Subcutaneous abdominal adipose tissue (tissue), 5 donors: Measurements from ENCODE around the gene TP73.

Experiments used
- H3K27ac ChIP-seq: one replicate; pipeline ENCODE4 v1.7.0; 2013; ENCODE audit warnings: low read depth, mild to moderate bottlenecking, inconsistent platforms, low read length, moderate library complexity
- H3K27me3 ChIP-seq, 5 donors: one replicate each; pipeline ENCODE4 v1.7.0; 2013; ENCODE audit warnings: low read length in 5 of 5, inconsistent platforms in 1 of 5; ENCODE audit not compliant: control insufficient read depth in 5 of 5, insufficient read depth in 4 of 5
- H3K36me3 ChIP-seq, 5 donors: one replicate each; pipeline ENCODE4 v1.7.0; 2013; ENCODE audit warnings: low read length in 5 of 5; ENCODE audit not compliant: control insufficient read depth in 5 of 5, insufficient read depth in 5 of 5
- H3K4me1 ChIP-seq, 5 donors: one replicate each; pipeline ENCODE4 v1.7.0; 2013; ENCODE audit warnings: low read length in 5 of 5, mild to moderate bottlenecking in 3 of 5, moderate library complexity in 1 of 5; ENCODE audit not compliant: control insufficient read depth in 5 of 5, insufficient read depth in 5 of 5
- H3K4me3 ChIP-seq, 5 donors: one replicate each; pipeline ENCODE4 v1.7.0; 2013; ENCODE audit warnings: low read length in 5 of 5, low read depth in 1 of 5
- H3K9ac ChIP-seq, 5 donors: one replicate each; pipeline ENCODE4 v1.7.0; 2013; ENCODE audit warnings: low read length in 5 of 5, mild to moderate bottlenecking in 4 of 5, moderate library complexity in 3 of 5
- H3K9me3 ChIP-seq, 5 donors: one replicate each; pipeline ENCODE4 v1.7.0; 2013; ENCODE audit warnings: low read length in 5 of 5; ENCODE audit not compliant: control insufficient read depth in 5 of 5
- donor health status: healthy.
- donor health status: healthy.
- donor health status: healthy.
- donor health status: healthy.
- donor health status: healthy.

Gene TP73

DNA sequence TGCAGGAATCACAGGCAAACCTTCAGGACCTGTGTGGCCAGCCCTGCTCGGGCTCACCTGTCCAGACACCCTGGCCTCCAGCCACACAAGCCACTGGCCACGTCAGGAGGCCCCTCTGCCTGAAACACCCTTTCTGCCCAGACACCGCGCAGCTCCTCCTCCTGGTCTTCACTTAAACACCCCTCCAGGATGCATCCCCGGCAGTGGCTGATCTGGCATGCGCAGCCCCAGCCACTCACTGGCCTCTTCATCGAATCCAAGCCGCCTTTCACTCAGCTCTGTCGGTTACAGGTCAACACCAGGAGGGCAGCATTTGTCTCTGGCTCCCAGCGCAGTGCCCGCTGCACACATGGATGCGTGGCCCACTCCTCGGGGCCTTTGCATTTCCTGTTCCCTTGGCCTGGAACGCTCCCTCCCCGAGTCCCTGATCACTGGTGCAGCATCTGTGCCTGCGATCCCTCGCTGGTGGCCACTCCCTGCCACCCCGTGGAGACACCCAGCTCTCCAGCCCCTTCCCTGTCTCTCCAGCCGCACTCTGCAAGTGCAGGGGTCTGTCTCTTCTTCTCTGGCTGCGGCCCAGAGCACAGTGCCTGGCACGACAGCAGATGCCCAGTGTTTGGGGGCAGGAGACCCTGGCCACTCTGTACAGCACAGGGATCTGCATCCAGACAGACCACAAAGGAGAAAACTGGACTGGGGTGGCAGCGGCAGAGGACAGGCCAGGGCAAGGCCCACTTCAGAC lies 18.1 kb upstream of the TP73 start:
- Histone ChIP-seq H3K4me3 (no peak overlapping the region), H3K4me1 (peaks cover 0 to 6% (median 0%) of the 10 kb centered on the region in 5 donors), H3K9me3 (no peaks in the 10 kb centered on the region), H3K27ac (no peak overlapping the region), H3K36me3 (peaks cover 0 to 98% (median 92%) of the 10 kb centered on the region in 5 donors), H3K27me3 (no peaks in the 10 kb centered on the region), H3K9ac (no peak overlapping the region)

DNA sequence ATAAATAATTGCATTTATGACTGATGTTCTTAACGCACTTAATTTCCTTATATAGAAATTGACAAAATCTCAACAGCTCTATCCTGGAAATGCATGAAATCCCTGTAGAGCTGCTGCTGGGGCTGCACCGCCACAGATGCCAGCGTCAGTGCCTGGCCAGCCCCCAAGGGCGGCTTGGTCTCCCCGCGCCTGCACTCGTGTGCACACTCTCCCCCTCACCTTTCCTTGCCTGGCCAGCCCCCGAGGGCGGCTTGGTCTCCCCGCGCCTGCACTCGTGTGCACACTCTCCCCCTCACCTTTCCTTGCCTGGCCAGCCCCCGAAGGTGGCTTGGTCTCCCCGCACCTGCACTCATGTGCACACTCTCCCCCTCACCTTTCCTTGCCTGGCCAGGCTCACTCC lies 16.2 kb upstream of the TP73 start:
- H3K4me3 ChIP-seq: no peak overlapping the region
- no peak overlapping the region for H3K9ac ChIP-seq
- no peak overlapping the region for H3K27ac ChIP-seq
- no peaks in the 10 kb centered on the region for H3K4me1 ChIP-seq
- no peaks in the 10 kb centered on the region for H3K27me3 ChIP-seq
- H3K36me3 ChIP-seq: peaks cover 0 to 99% (median 94%) of the 10 kb centered on the region in 5 donors
- H3K9me3 ChIP-seq: no peaks in the 10 kb centered on the region

DNA sequence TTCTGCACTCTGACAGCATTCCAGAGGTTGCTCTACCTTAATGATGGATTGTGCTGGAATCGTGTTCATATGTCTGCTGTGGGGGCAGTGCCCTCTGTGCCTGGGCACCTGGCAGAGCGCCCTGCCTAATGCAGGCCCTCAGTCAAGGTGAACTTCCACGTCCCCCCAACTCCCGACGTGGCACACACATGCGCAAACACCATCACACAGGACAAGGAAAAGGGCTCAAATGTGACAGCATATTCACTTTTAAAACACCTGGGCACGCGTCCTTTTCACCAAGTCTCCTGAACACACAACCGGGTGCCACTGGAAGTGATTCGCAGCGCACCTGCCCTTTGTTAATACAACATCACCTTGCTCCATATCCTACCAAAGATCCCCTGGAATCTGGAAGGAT lies 15.8 kb upstream of the TP73 start:
- no peak overlapping the region for H3K4me3 ChIP-seq
- no peak overlapping the region for H3K9ac ChIP-seq
- no peak overlapping the region for H3K27ac ChIP-seq
- H3K4me1 ChIP-seq: no peaks in the 10 kb centered on the region
- H3K9me3 ChIP-seq: no peaks in the 10 kb centered on the region
- peaks cover 0 to 99% (median 93%) of the 10 kb centered on the region in 5 donors for H3K36me3 ChIP-seq
- no peaks in the 10 kb centered on the region for H3K27me3 ChIP-seq

DNA sequence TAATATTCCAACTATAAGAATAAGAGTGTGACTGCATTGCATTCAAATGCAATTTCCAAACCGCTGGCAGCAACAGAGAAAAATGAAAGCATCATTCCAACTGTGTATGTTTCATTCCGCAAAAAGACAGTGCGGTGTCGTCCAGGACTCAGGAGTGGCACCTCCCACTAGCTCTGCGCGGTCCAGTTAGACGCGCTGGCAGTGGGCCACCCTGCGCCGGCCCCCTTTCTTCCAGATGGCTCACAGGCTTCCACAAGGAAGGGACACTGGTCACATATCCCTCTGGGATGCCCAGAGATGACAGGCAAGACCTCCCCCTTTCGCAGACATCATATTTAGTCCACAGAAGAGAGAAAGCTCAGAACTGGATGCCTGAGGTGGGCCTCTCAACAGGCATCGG lies 14.3 kb upstream of the TP73 start:
- Histone ChIP-seq H3K9ac (no peak overlapping the region), H3K9me3 (no peaks in the 10 kb centered on the region), H3K36me3 (peaks cover 0 to 93% (median 85%) of the 10 kb centered on the region in 5 donors), H3K27me3 (no peaks in the 10 kb centered on the region), H3K4me3 (no peak overlapping the region), H3K4me1 (no peaks in the 10 kb centered on the region), H3K27ac (no peak overlapping the region)

DNA sequence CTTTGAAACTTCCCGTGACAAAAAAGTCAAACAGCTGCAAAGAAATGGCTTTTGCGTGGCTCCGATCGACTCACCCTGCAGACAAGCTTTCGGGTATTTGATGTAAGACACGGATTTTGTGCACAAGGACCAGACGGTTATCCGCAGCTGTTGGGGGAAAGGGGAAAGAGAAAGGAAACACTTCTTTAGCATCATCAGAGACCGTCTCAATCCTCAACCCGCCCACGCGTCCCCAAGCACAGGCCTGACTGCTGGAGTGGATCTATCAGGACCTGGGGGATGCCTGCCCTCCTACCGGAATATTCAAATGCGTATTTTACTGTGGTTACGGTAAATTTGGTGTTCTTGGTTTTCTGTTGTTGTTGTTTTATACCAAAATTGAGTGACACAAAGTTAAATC lies 13.6 kb upstream of the TP73 start:
- H3K4me3 ChIP-seq: no peak overlapping the region
- no peaks in the 10 kb centered on the region for H3K9me3 ChIP-seq
- H3K9ac ChIP-seq: no peak overlapping the region
- H3K4me1 ChIP-seq: no peaks in the 10 kb centered on the region
- no peaks in the 10 kb centered on the region for H3K27me3 ChIP-seq
- no peak overlapping the region for H3K27ac ChIP-seq
- peaks cover 0 to 89% (median 81%) of the 10 kb centered on the region in 5 donors for H3K36me3 ChIP-seq

DNA sequence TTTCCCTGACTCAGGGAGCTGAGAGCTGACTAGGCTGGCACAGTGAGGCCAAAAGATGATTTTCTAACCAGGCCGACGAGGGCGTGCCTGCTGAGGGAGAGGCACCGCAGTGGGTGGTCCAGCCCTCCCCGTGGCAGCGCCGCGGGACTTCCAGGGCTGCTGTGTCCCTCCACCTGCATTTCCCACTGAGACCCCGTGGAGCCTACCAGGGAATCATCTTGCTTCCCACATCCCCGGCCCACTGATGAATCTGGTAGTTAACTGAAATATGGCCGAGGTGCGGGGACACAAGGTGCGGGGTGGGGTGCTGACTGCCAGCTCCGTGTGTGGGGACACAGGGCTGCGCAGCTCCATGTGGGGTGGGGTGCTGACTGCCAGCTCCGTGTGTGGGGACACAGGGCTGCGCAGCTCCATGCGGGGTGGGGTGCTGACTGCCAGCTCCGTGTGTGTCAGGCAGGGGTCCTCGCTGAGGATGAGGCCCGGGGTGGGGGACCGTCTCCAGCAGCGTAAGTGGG lies 12.9 kb upstream of the TP73 start:
- H3K9ac ChIP-seq: no peak overlapping the region
- H3K4me3 ChIP-seq: no peak overlapping the region
- H3K36me3 ChIP-seq: peaks cover 0 to 85% (median 74%) of the 10 kb centered on the region in 5 donors
- H3K4me1 ChIP-seq: no peaks in the 10 kb centered on the region
- H3K27me3 ChIP-seq: no peaks in the 10 kb centered on the region
- H3K9me3 ChIP-seq: no peaks in the 10 kb centered on the region
- no peak overlapping the region for H3K27ac ChIP-seq

DNA sequence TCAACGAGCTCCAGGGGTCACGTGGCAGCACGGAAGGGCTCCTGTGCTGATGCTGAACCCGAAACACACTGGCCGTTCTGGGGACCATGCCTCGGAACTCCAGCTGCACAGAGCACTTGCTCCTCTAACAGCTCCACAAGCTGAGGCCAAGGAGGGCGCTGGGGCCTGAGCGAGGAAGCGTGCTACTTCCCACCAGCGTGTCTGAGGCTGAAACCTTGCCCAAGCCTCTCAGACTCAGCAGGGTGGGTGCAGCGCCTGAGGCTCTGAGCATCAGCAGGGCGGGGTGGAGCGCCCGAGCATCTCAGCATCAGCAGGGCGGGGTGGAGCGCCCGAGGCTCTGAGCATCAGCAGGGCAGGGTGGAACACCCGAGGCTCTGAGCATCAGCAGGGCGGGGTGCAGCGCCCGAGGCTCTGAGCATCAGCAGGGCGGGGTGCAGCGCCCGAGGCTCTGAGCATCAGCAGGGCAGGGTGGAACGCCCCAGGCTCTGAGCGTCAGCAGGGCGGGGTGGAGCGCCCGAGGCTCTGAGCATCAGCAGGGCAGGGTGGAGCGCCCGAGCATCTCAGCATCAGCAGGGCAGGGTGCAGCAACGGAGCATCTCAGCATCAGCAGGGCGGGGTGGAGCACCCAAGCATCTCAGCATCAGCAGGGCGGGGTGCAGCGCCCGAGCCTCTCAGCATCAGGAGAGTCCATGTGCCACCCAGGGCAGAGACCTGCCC lies 12.0 kb upstream of the TP73 start:
- Histone ChIP-seq H3K9me3 (no peaks in the 10 kb centered on the region), H3K4me3 (no peak overlapping the region), H3K9ac (no peak overlapping the region), H3K27ac (no peak overlapping the region), H3K4me1 (no peaks in the 10 kb centered on the region), H3K36me3 (peaks cover 5 to 85% (median 73%) of the 10 kb centered on the region in 5 donors), H3K27me3 (no peaks in the 10 kb centered on the region)

DNA sequence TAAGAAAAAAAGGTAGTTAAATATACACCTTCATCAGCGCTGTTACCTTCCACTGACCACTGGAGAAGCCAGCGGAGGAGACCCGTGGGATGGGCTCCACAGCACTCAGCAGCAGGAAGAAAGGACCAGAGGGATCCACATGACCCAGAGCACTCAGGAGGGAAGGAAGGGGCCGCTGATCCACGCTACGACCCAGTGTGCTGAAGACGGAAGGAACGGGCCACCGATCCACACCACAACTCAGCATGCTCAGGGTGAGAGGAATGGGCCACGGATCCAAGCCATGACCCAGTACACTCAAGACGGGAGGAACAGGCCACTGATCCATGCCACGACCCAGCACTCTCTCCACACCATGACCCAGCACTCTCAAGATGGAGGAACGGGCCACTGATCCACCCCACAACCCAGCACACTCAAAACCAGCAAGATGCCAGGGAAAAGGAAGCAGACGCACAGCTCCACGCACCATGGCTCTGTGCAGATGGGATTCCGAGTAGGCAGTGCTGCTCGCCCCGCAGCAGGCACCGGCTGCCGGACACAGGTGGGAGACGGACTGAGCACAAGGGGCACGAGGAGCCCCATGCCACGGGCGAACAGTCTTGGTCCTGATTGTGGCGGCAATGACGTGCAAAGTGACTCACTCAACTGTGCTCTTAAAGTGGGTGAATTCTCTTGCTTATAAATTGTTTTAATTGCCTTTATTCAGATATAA lies 11.1 kb upstream of the TP73 start:
- H3K27ac ChIP-seq: no peak overlapping the region
- no peaks in the 10 kb centered on the region for H3K9me3 ChIP-seq
- H3K4me3 ChIP-seq: no peak overlapping the region
- H3K4me1 ChIP-seq: no peaks in the 10 kb centered on the region
- H3K9ac ChIP-seq: no peak overlapping the region
- peaks cover 6 to 85% (median 73%) of the 10 kb centered on the region in 5 donors for H3K36me3 ChIP-seq
- no peaks in the 10 kb centered on the region for H3K27me3 ChIP-seq

DNA sequence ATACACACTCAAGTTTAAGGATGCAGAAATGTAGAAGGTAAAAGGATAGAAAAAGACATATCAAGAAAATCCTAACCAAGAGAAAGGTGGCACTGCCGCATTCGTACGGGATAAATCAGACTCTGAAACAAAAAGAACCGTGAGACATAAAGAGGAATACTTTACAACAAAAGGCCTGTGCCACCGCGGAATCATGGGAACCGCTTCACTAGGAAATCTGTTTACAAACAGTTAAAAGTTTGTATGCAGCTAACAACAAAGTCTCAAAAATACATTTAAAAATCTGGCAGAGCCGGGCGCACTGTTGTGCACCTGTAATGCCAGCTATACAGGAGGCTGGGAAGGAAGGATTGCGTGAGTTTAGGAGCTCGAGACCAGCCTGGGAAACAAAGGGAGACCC lies 10.5 kb upstream of the TP73 start:
- no peak overlapping the region for H3K27ac ChIP-seq
- no peaks in the 10 kb centered on the region for H3K9me3 ChIP-seq
- no peak overlapping the region for H3K4me3 ChIP-seq
- no peaks in the 10 kb centered on the region for H3K4me1 ChIP-seq
- no peak overlapping the region for H3K9ac ChIP-seq
- H3K36me3 ChIP-seq: peaks cover 8 to 85% (median 73%) of the 10 kb centered on the region in 5 donors
- no peaks in the 10 kb centered on the region for H3K27me3 ChIP-seq
